K562 (cell line): Measurements from ENCODE around the gene KIAA0040. TPM values are rescaled to one million over a fixed set of nuclear protein-coding genes. Genes with fewer than 3 reads are reported as not detected.
"Not testable (repeated sequence)": the region's sequence is repeated elsewhere in the genome, so short reads cannot be mapped to it uniquely, and the experiment has no call there.

Source experiments
- ATAC-seq: fragments of 200-7000 bp; cut with Tn5 transposase; 3 replicates; pipeline ENCODE4 v1.9.1; 2020; ENCODE audit warnings: moderate library complexity
- BruUV-seq: library from RNA; stranded (reverse); fragments of 400-500 nt; replicated peaks from 2 replicates; lab custom pipeline; 2021; lab: Mats Ljungman, UMichigan
- CTCF ChIA-PET: fragments of 300-600 bp; formaldehyde crosslinking; extraction: SDS; loops from one replicate; lab custom pipeline; 2021; ENCODE audit warnings: low intra/inter-chr PET ratio; lab: Yijun Ruan, JAX
- POLR2A ChIA-PET: fragments of 300-600, 350-650 bp; sonication (Branson Sonifier 250); formaldehyde crosslinking; extraction: SDS; loops from one replicate; lab custom pipeline; 2021; ENCODE audit warnings: antibody characterized with exemption, inconsistent platforms; lab: Yijun Ruan, JAX
- DNase-seq, 4 experiments: peaks; one replicate each; pipeline versions ENCODE4 v3.0.0 to v3.0.0-alpha.2; 2011 to 2018; ENCODE audit warnings: low spot score in 3 of 4, mixed read lengths in 3 of 4; ENCODE audit errors: extremely low read depth in 1 of 4
- FAIRE-seq: peaks from 2 replicates; lab custom pipeline; 2011; peaks lifted over from hg19 to GRCh38; lab: Jason Lieb, UNC
- H2AFZ ChIP-seq: 2 replicates; pipeline ENCODE4 v1.6.0; 2011; ENCODE audit warnings: low read depth, low read length, control low read depth, inconsistent platforms
- H3K27ac ChIP-seq: fragments of 200-600 bp; 3 replicates; pipeline ENCODE4 v1.8.0; 2011; ENCODE audit warnings: low read depth, mild to moderate bottlenecking, control low read depth, inconsistent platforms, low read length, moderate library complexity, mixed read lengths; ENCODE audit errors: extremely low read depth
- H3K27me3 ChIP-seq, 2 experiments: fragments of 300-600 bp in 1 of 2; 2 replicates in 1 of 2; 3 replicates in 1 of 2; pipeline versions ENCODE4 v1.6.0 to v1.8.0; 2011; ENCODE audit warnings: inconsistent platforms in 2 of 2, low read length in 2 of 2, mild to moderate bottlenecking in 1 of 2, mixed read lengths in 1 of 2, moderate library complexity in 1 of 2; ENCODE audit not compliant: control insufficient read depth in 2 of 2, insufficient read depth in 2 of 2
- H3K36me3 ChIP-seq: fragments of 300-600 bp; 3 replicates; pipeline ENCODE4 v1.8.0; 2011; ENCODE audit warnings: mild to moderate bottlenecking, low read length, inconsistent platforms; ENCODE audit not compliant: control insufficient read depth, insufficient read depth
- H3K4me1 ChIP-seq, 2 experiments: fragments of 200-600 bp in 1 of 2; replicated peaks in 1 of 2; 2 replicates in 1 of 2; 3 replicates in 1 of 2; pipeline versions ENCODE4 v1.5.1 to v1.8.0; 2011; ENCODE audit warnings: inconsistent platforms in 2 of 2, low read length in 2 of 2, mild to moderate bottlenecking in 1 of 2, mixed read lengths in 1 of 2, moderate library complexity in 1 of 2; ENCODE audit not compliant: control insufficient read depth in 2 of 2, insufficient read depth in 2 of 2
- H3K4me2 ChIP-seq: 2 replicates; pipeline ENCODE4 v1.6.1; 2011; ENCODE audit warnings: low read length, control low read depth, inconsistent platforms, mixed read lengths; ENCODE audit not compliant: insufficient read depth
- H3K4me3 ChIP-seq: fragments of 200-600 bp; sonication (generic), shearing (Covaris generic); 2 replicates; pipeline ENCODE4 v1.5.1; 2016; ENCODE audit warnings: control low read depth, inconsistent platforms
- H3K79me2 ChIP-seq: fragments of 200-600 bp; 3 replicates; pipeline ENCODE4 v1.8.0; 2011; ENCODE audit warnings: low read length, inconsistent platforms; ENCODE audit not compliant: control insufficient read depth, insufficient read depth
- H3K9ac ChIP-seq, 2 experiments: 2 replicates each; pipeline versions ENCODE4 v1.6.0 to v1.6.1; 2011; ENCODE audit warnings: low read depth in 2 of 2, low read length in 2 of 2, control low read depth in 1 of 2, inconsistent platforms in 1 of 2, mild to moderate bottlenecking in 1 of 2, mixed read lengths in 1 of 2; ENCODE audit not compliant: insufficient read depth in 1 of 2
- H3K9me1 ChIP-seq: one replicate; pipeline ENCODE4 v1.6.0; 2011; ENCODE audit warnings: inconsistent platforms, mild to moderate bottlenecking, low read length, moderate library complexity; ENCODE audit not compliant: control insufficient read depth, insufficient read depth
- H3K9me3 ChIP-seq: replicated peaks from 2 replicates; pipeline ENCODE4 v1.5.1; 2011; ENCODE audit warnings: low read depth, low read length, inconsistent platforms; ENCODE audit not compliant: control insufficient read depth, insufficient read depth
- H4K20me1 ChIP-seq: replicated peaks from 2 replicates; pipeline ENCODE4 v1.6.1; 2011; ENCODE audit warnings: low read length, inconsistent platforms, mixed read lengths; ENCODE audit not compliant: control insufficient read depth, insufficient read depth
- SNRNP70 ChIP-seq: fragments of 200-400 bp; formaldehyde crosslinking; optimal IDR thresholded peaks from 2 replicates; pipeline ENCODE3; 2017; ENCODE audit warnings: low read depth, low read length
- WGBS: fragments of 100-300 bp; shearing (Covaris generic); methylation state at CpG from one replicate; pipeline ENCODE4 v1.1.6; 2016; ENCODE audit warnings: low coverage, mixed read lengths; ENCODE audit not compliant: insufficient coverage; ENCODE audit errors: missing lambda C conversion rate; 5-methylcytosine and 5-hydroxymethylcytosine counted together
- in situ Hi-C: fragments of 300-500 bp; cut with MboI; formaldehyde crosslinking; loops from 4 replicates; pipeline ENCODE4 v1.15.0; 2018; ENCODE audit warnings: inconsistent platforms, mixed read lengths
- intact Hi-C: fragments of 100-400 bp; cut with micrococcal nuclease; formaldehyde crosslinking; loops from 2 replicates; pipeline ENCODE4 v1.14.2; 2022
- polyA plus RNA-seq, 8 experiments: library from polyadenylated mRNA; depleted of rRNA in 4 of 8; stranded (reverse) in 5 of 8; unstranded in 3 of 8; fragments of >200 nt; fragmentation: Nextera tagmentation in 2 of 8; fragmentation: Illumina TruSeq in 1 of 8; extraction: Ambion mirVana in 2 of 8; extraction: Trizol in 1 of 8; gene quantifications; 2 replicates each; pipeline versions ENCODE4 v1.2.1 to v1.2.3, GENCODE V29; 2011 to 2014; ENCODE audit warnings: inconsistent platforms in 1 of 8, missing spikeins in 1 of 8
- total RNA-seq, 7 experiments: library from RNA; depleted of rRNA in 6 of 7; stranded (reverse); fragments of >200 nt in 6 of 7; fragmentation: Illumina TruSeq in 2 of 7; extraction: Trizol in 2 of 7; gene quantifications; 2 replicates each; pipeline versions ENCODE4 v1.2.1 to v1.2.3, GENCODE V29; 2011 to 2021; ENCODE audit warnings: low replicate concordance in 1 of 7

The KIAA0040 gene
- total and polyA plus RNA-seq, 9 of the 15 experiments (the other 6 are each of a cell fraction or from before 2014, with no cell fraction given) = 3.4 to 13.6 (median 7.1) TPM

GRCh38 chr1:175114996-175115395 lies 77.6 kb downstream of the KIAA0040 start:
- POLR2A ChIA-PET = interaction anchor here (1.2 kb wide), 1 partner anchor 23 kb away, joined by 3 read pairs; no protein-coding TSS in a partner anchor
- intact Hi-C loops (no loop called here), in situ Hi-C loops (no loop called here)
- ATAC-seq (no peak), FAIRE-seq (no peak), DNase-seq (no peak)
- Histone ChIP-seq H4K20me1 (no peaks in the 10 kb centered on the region; the same call in 1 of the 2 replicates), H3K36me3 (no peaks in the 10 kb centered on the region), H2AFZ (no peak overlapping the region), H3K9me1 (no peaks in the 10 kb centered on the region), H3K79me2 (no peaks in the 10 kb centered on the region), H3K27ac (no peak overlapping the region), H3K4me1 (no peaks in the 10 kb centered on the region), H3K9ac (no peak overlapping the region), H3K4me2 (no peak overlapping the region), H3K27me3 (peaks cover 11 to 22% of the 10 kb centered on the region in 2 experiments; a peak in 4 of 5 replicates), H3K4me3 (no peak overlapping the region), H3K9me3 (no peaks in the 10 kb centered on the region)
- no peak for TF ChIP-seq SNRNP70
- CTCF ChIA-PET = no interaction called here
- BruUV-seq = no TSS peak
- 0% methylated on average over 2 of the region's 2 CpGs for whole genome bisulfite sequencing

GRCh38 chr1:175108331-175108820 lies 84.2 kb downstream of the KIAA0040 start:
- CTCF ChIA-PET, ATAC-seq, H3K27me3 ChIP-seq, BruUV-seq, H4K20me1 ChIP-seq, H2AFZ ChIP-seq, DNase-seq, in situ Hi-C loops, H3K36me3 ChIP-seq, H3K9ac ChIP-seq, H3K9me1 ChIP-seq, H3K4me3 ChIP-seq, H3K9me3 ChIP-seq, H3K4me1 ChIP-seq, H3K27ac ChIP-seq, H3K79me2 ChIP-seq, H3K4me2 ChIP-seq, intact Hi-C loops, FAIRE-seq: not testable (repeated sequence)
- POLR2A ChIA-PET = interaction anchor here (0.6 kb wide), 1 partner anchor 177 kb away, joined by 3 read pairs; no protein-coding TSS in a partner anchor
- WGBS = 25% methylated on average over 17 of the region's 25 CpGs

Other genes with a start within 250 kb of the KIAA0040 start
- gene CACYBP, start 192.8 kb downstream of the KIAA0040 start, total RNA-seq (2014; rRNA removed) = 696 and 1,428 TPM in 2 replicates
- 461 and 476 TPM in 2 replicates for gene CACYBP, start 192.8 kb downstream of the KIAA0040 start, total RNA-seq (2014; rRNA removed; fragmentation: Illumina TruSeq; extraction: Trizol)
- gene CACYBP, start 192.8 kb downstream of the KIAA0040 start, total RNA-seq (2015; rRNA removed; fragmentation: Illumina TruSeq; extraction: Trizol) = 488 and 504 TPM in 2 replicates
- 337 and 346 TPM in 2 replicates for gene CACYBP, start 192.8 kb downstream of the KIAA0040 start, total RNA-seq (2021)
- 96.9 and 147 TPM in 2 replicates for gene CACYBP, start 192.8 kb downstream of the KIAA0040 start, polyA plus RNA-seq (2011; rRNA removed)
- gene CACYBP, start 192.8 kb downstream of the KIAA0040 start, polyA plus RNA-seq (2014; fragmentation: Illumina TruSeq; extraction: Trizol) = 455 and 517 TPM in 2 replicates
- gene CACYBP, start 192.8 kb downstream of the KIAA0040 start, polyA plus RNA-seq (2014; fragmentation: Nextera tagmentation; extraction: Ambion mirVana) = 100 to 1,000 TPM; 468 to 510 TPM
- gene CACYBP, start 192.8 kb downstream of the KIAA0040 start, polyA plus RNA-seq (2014; rRNA removed) = 1,244 and 1,576 TPM in 2 replicates
- 36.2 and 54.9 TPM in 2 replicates for gene MRPS14, start 169.4 kb downstream of the KIAA0040 start, total RNA-seq (2014; rRNA removed)
- 52.1 and 54.4 TPM in 2 replicates for gene MRPS14, start 169.4 kb downstream of the KIAA0040 start, total RNA-seq (2014; rRNA removed; fragmentation: Illumina TruSeq; extraction: Trizol)
- gene MRPS14, start 169.4 kb downstream of the KIAA0040 start, total RNA-seq (2015; rRNA removed; fragmentation: Illumina TruSeq; extraction: Trizol) = 32.5 and 38.1 TPM in 2 replicates
- gene MRPS14, start 169.4 kb downstream of the KIAA0040 start, total RNA-seq (2021) = 50.2 and 51.9 TPM in 2 replicates
- gene MRPS14, start 169.4 kb downstream of the KIAA0040 start, polyA plus RNA-seq (2011; rRNA removed) = 64.1 and 78.2 TPM in 2 replicates
- gene MRPS14, start 169.4 kb downstream of the KIAA0040 start, polyA plus RNA-seq (2014; fragmentation: Illumina TruSeq; extraction: Trizol) = 41.6 and 52.1 TPM in 2 replicates
- 100 to 1,000 TPM; 215 to 231 TPM for gene MRPS14, start 169.4 kb downstream of the KIAA0040 start, polyA plus RNA-seq (2014; fragmentation: Nextera tagmentation; extraction: Ambion mirVana)
- 55.3 and 74.1 TPM in 2 replicates for gene MRPS14, start 169.4 kb downstream of the KIAA0040 start, polyA plus RNA-seq (2014; rRNA removed)
- 0.08 TPM in 1 of 2 replicates, not detected in the other for gene TNN, start 124.9 kb downstream of the KIAA0040 start, total RNA-seq (2014; rRNA removed)
- gene TNN, start 124.9 kb downstream of the KIAA0040 start, total RNA-seq (2014; rRNA removed; fragmentation: Illumina TruSeq; extraction: Trizol) = 0.03 TPM in 1 of 2 replicates, not detected in the other
- 0.07 TPM in 1 of 2 replicates, not detected in the other for gene TNN, start 124.9 kb downstream of the KIAA0040 start, total RNA-seq (2015; rRNA removed; fragmentation: Illumina TruSeq; extraction: Trizol)
- gene TNN, start 124.9 kb downstream of the KIAA0040 start, total RNA-seq (2021) = 0.09 TPM in 1 of 2 replicates, not detected in the other
- gene TNN, start 124.9 kb downstream of the KIAA0040 start, polyA plus RNA-seq (2011; rRNA removed) = 0.04 TPM in 1 of 2 replicates, not detected in the other
- gene TNN, start 124.9 kb downstream of the KIAA0040 start, polyA plus RNA-seq (2014; fragmentation: Illumina TruSeq; extraction: Trizol) = 0.03 and 0.07 TPM in 2 replicates
- gene TNN, start 124.9 kb downstream of the KIAA0040 start, polyA plus RNA-seq (2014; fragmentation: Nextera tagmentation; extraction: Ambion mirVana) = under 1 TPM in 1 of 2 experiments, not detected in 1; 0.01 TPM
- gene TNN, start 124.9 kb downstream of the KIAA0040 start, polyA plus RNA-seq (2014; rRNA removed) = 0.12 TPM in 1 of 2 replicates, not detected in the other